Brain microvascular endothelial cell (primary cell): Measurements from ENCODE around the gene PARVB.

Experiments used
- DNase-seq: peaks from one replicate; pipeline ENCODE4 v3.0.0-alpha.2; 2020
- H3K27ac ChIP-seq: fragments of 250-450 bp; sonication (Bioruptor Pico); 2 replicates; pipeline ENCODE4 v1.5.1; 2020; ENCODE audit warnings: mild to moderate bottlenecking, moderate library complexity
- H3K27me3 ChIP-seq: fragments of 250-450 bp; sonication (Bioruptor Pico); replicated peaks from 2 replicates; pipeline ENCODE4 v1.5.1; 2020; ENCODE audit warnings: mild to moderate bottlenecking
- H3K36me3 ChIP-seq: fragments of 250-450 bp; sonication (Bioruptor Pico); replicated peaks from 2 replicates; pipeline ENCODE4 v1.5.1; 2020; ENCODE audit warnings: mild to moderate bottlenecking
- H3K4me3 ChIP-seq: 2 replicates; pipeline ENCODE4 v1.5.1; 2011; ENCODE audit warnings: low read depth, mild to moderate bottlenecking, control low read depth, low read length, moderate library complexity
- in situ Hi-C: cut with HindIII; loops from 2 replicates; pipeline ENCODE4 v1.10.0; 2017; ENCODE audit warnings: low sequenced_read_pairs, low pct_ligation_motif_present
- TF ChIP-seq, protein P1 (sequence below): IDR thresholded peaks from 2 replicates; pipeline ENCODE4 v1.5.1; 2011; ENCODE audit warnings: low read depth, mild to moderate bottlenecking, moderate library complexity, low read length, control low read depth, inconsistent platforms; ENCODE audit errors: missing control alignments

Gene PARVB

DNA sequence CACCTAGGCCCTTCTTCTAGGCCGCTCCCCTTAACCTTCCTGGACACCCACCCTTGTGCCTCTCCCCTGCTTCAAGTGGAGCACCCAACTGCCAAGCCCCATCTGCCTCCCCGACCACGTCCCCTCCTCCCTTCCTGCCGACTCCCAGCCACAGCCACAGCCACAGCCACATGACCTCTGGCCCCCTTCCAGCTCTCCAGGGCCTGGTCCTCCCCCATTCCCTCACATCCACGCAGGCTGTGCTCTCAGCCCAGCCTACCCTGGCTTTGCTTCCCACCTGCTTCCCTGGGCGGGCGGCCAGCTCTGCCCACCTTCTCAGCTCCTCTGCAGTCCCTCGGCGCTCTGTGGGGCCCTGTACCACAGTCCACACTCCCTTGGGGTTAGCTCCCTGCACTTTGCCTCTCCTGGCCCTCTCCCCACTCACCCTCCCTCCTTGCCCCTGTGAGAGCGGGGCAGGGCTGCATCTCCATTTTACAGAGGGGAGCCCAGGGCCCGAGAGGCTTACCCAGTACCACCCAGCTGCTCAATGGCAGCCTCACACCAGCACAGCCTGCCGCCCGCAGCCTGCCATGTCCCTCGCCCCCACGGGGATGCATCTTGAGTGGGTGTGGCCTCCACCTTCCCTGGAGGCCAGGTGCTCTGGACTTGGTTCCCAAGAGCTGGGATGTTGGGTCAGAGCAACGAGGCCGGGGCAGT, 176.9 kb downstream of the PARVB start:
- no peaks in the 10 kb centered on the region for H3K27me3 ChIP-seq
- TF ChIP-seq, protein P1, sequence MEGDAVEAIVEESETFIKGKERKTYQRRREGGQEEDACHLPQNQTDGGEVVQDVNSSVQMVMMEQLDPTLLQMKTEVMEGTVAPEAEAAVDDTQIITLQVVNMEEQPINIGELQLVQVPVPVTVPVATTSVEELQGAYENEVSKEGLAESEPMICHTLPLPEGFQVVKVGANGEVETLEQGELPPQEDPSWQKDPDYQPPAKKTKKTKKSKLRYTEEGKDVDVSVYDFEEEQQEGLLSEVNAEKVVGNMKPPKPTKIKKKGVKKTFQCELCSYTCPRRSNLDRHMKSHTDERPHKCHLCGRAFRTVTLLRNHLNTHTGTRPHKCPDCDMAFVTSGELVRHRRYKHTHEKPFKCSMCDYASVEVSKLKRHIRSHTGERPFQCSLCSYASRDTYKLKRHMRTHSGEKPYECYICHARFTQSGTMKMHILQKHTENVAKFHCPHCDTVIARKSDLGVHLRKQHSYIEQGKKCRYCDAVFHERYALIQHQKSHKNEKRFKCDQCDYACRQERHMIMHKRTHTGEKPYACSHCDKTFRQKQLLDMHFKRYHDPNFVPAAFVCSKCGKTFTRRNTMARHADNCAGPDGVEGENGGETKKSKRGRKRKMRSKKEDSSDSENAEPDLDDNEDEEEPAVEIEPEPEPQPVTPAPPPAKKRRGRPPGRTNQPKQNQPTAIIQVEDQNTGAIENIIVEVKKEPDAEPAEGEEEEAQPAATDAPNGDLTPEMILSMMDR, result no peak
- no peak overlapping the region for H3K27ac ChIP-seq
- no peaks in the 10 kb centered on the region for H3K36me3 ChIP-seq
- in situ Hi-C loops, result no loop called here
- DNase-seq, result no peak
- H3K4me3 ChIP-seq, result no peak overlapping the region

DNA sequence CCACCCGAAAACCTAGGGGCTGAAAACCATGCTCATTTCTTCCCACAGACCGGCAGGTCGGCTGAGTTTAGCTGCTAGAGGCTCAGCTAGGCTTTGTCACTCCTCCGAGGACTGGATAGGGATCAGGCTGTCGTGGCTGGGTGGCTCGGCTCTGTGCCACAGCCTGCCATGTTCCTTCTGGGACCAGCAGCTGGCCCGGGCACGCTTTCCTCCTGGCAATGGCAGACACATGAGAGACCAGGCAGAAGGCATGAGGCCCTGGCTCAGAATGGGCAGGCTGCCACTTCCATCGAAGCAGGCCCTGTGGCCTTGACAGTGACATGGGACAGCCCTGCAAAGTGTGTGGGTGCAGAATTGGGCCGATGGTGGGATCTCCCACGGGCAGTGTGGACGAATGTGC, 177.6 kb downstream of the PARVB start:
- Histone ChIP-seq H3K4me3 (no peak overlapping the region), H3K27ac (no peak overlapping the region), H3K27me3 (no peaks in the 10 kb centered on the region), H3K36me3 (no peaks in the 10 kb centered on the region)
- in situ Hi-C loops, result no loop called here
- DNase-seq, result no peak
- TF ChIP-seq, protein P1, result no peak

DNA sequence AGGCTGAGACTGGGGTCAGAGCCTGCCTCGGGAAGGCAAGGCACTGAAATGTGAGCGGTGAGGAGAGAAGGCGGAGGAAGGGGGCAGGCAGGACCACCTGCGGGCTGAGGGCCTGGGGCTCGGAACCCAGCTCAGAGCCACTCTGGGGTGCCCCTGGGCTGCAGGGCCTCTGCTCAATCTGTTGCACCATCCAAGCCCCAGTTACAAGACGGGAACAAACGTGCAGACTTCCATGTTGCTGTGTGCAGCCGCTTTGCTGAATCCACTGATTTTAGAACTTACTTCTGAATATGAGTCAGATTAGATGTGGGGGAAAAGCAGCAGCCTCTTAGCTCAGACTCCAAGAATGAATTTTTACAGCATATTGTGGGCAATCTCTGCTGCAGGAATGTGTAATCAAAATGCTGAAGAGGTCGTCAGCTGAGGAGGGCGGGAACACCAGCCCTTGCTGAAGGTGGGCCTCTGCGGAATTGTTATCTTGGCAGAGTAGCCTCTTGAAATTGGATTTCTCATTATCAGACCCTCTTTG, 178.2 kb downstream of the PARVB start:
- Histone ChIP-seq H3K27me3 (no peaks in the 10 kb centered on the region), H3K36me3 (no peaks in the 10 kb centered on the region), H3K4me3 (no peak overlapping the region), H3K27ac (no peak overlapping the region)
- in situ Hi-C loops, result no loop called here
- TF ChIP-seq, protein P1, result no peak
- peak; percentile 33 for DNase-seq

DNA sequence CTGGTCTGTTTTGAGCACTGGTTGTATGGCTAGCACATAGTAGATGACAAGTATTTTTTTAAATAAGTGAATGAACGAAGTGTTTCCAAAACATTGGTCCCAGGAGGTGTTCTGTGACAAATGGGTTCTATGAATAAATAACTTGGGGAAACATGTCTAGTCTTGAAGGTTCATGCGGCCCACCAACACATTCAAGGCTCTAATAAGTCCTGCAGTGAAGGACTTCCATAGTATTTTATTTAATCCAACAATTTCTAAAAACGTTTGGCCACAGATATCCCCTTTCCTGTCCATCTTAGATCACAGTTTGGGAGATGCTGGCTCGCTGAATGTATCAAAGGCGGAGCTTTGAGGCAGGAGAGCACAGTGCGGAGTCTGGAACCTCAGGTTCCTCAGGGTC, 179.1 kb downstream of the PARVB start:
- no peak for DNase-seq
- Histone ChIP-seq H3K27ac (no peak overlapping the region), H3K27me3 (no peaks in the 10 kb centered on the region), H3K36me3 (no peaks in the 10 kb centered on the region), H3K4me3 (no peak overlapping the region)
- TF ChIP-seq, protein P1, result no peak
- in situ Hi-C loops, result no loop called here

DNA sequence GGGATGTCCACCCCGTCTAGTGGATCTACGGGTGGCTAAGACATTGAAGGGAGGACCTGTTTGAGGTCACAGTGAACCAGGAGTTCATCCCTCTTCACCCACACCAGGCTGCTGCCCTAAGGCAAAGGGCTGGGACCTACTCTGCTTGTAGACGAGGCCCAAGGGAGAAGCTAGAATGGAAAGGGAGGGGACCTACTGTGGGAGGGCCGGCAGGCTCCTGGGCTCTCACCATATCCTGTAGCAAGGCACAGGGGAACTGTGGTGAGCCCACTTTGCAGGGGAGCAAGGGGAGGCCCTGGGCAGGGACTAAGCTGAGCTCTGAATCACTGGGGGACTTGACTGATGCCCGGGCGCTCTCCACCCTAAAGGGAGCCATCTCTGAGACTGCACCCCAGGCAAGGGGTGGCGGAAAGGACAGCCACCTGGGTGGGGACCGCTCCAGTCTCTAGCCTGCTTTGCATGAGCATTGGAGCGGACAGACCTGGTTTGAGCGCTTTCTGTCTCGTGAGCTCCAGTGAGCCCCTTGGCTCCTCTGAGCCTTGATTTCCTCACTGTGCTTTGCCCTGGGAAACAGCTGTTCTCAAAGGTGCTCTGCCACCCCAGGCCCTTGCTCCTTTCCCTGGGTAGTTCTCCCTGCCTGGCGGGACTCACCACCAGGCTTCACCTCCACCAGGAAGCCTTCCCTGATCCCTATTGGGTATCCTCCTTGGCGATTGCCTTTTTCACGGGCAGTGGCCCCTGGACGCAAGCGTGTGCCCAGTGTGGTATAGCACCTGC, 180.8 kb downstream of the PARVB start:
- DNase-seq, result no peak
- Histone ChIP-seq H3K4me3 (no peak overlapping the region), H3K27me3 (no peaks in the 10 kb centered on the region), H3K36me3 (no peaks in the 10 kb centered on the region), H3K27ac (no peak overlapping the region)
- in situ Hi-C loops, result no loop called here
- TF ChIP-seq, protein P1, result no peak
